Heart right ventricle (tissue), 16 donors: Measurements from ENCODE around the gene CHMP1A. TPM values are rescaled to one million over a fixed set of nuclear protein-coding genes. Genes with fewer than 3 reads are reported as not detected.

Experiments
- ATAC-seq, 8 donors: fragments of 200-7000 bp; cut with Tn5 transposase; one replicate each; pipeline ENCODE4 v1.9.1; 2020; ENCODE audit warnings: mild to moderate bottlenecking in 8 of 8, moderate library complexity in 8 of 8, moderate number of reproducible peaks in 1 of 8
- DNase-seq, 2 donors: peaks; one replicate each; pipeline ENCODE4 v3.0.0-alpha.2; 2020
- H3K27ac ChIP-seq, 10 donors: fragments of 200-600 bp; sonication (generic) in 2 of 10; one replicate each; pipeline versions ENCODE4 v1.5.0 to v1.8.0; 2020 to 2022; ENCODE audit warnings: mild to moderate bottlenecking in 3 of 10
- H3K27me3 ChIP-seq, 7 donors: fragments of 200-600 bp; one replicate each; pipeline ENCODE4 v1.8.0; 2021 to 2022; ENCODE audit warnings: mild to moderate bottlenecking in 2 of 7
- H3K36me3 ChIP-seq, 9 donors: fragments of 200-600 bp; sonication (generic) in 1 of 9; one replicate each; pipeline versions ENCODE4 v1.5.0 to v1.8.0; 2020 to 2022; ENCODE audit warnings: mild to moderate bottlenecking in 2 of 9
- H3K4me1 ChIP-seq, 9 donors: fragments of 200-600 bp; sonication (generic) in 1 of 9; one replicate each; pipeline versions ENCODE4 v1.5.0 to v1.8.0; 2020 to 2022; ENCODE audit warnings: mild to moderate bottlenecking in 4 of 9
- H3K4me3 ChIP-seq, 10 donors: fragments of 200-600 bp; sonication (generic) in 2 of 10; one replicate each; pipeline versions ENCODE4 v1.5.0 to v1.8.0; 2020 to 2022; ENCODE audit warnings: mild to moderate bottlenecking in 7 of 10, moderate library complexity in 2 of 10
- H3K9me3 ChIP-seq, 11 donors: fragments of 200-600 bp in 10 of 11; sonication (generic) in 2 of 11; one replicate each; pipeline versions ENCODE4 v1.5.0 to v1.8.0; 2013 to 2022; ENCODE audit warnings: mild to moderate bottlenecking in 2 of 11, control low read depth in 1 of 11, moderate library complexity in 1 of 11
- WGBS, 2 donors: extraction: QIAGEN DNeasy Blood & Tissue Kit; methylation state at CpG; one replicate each; pipeline ENCODE4 v1.1.7; 2013; ENCODE audit warnings: inconsistent platforms in 1 of 2; 5-methylcytosine and 5-hydroxymethylcytosine counted together
- intact Hi-C, 10 donors: fragments of 100-400 bp; cut with DNase I; formaldehyde crosslinking; loops; one replicate each; pipeline versions ENCODE4 v1.11.1 to v1.14.2; 2022
- polyA plus RNA-seq, 2 donors: library from polyadenylated mRNA; stranded (reverse); fragments of 200-250 nt; gene quantifications; one replicate each; pipeline ENCODE4 v1.2.3, GENCODE V29; 2013
- total RNA-seq, 10 donors: library from RNA; stranded (reverse); fragmentation: NEBNext Ultra II Directional in 3 of 10; extraction: Animal tissue kit (Norgen Biotek cat#: 25700) in 3 of 10; gene quantifications; one replicate each; pipeline versions ENCODE4 v1.2.1 to v1.2.4, GENCODE V29; 2021 to 2023
- TF ChIP-seq, protein P1 (sequence below), 9 donors: fragments of 200-600 bp; sonication (generic) in 2 of 9; IDR thresholded peaks; one replicate each; pipeline versions ENCODE4 v1.5.0 to v1.8.0; 2021 to 2022; ENCODE audit warnings: antibody characterized with exemption in 9 of 9, mild to moderate bottlenecking in 5 of 9, moderate library complexity in 1 of 9
- donor health status: Arrhythmogenic right ventricular cardiomyopathy.
- donor health status: ischemic (EF 13 %, LVEDD 7.1; RV severe dilation, severe dysfunction).
- donor health status: healthy with polysubstance abuse.
- donor health status: DM: no; HTN: yes; CAD: no.
- donor health status: DM: no; HTN: no; CAD: no.
- donor health status: ischemic (EF 25% LVEDD 6.9; RV normal size, moderate dysfunction).
- donor health status: ischemic (EF 25% LVEDD 5.7; RV mildly dilated, moderate dysfunction).
- donor health status: healthy.
- donor health status: DM: yes; HTN: yes; CAD: no.
- donor health status: Ischemic cardiomyopathy.
- donor health status: ischemic (EF 35%, LVEDD 5.7; RV mildly dilated, moderate dysfunction).
- donor health status: nonischemic (EF 11% LVEDD 7.7; RV severe dilation, severe dysfunction).
- donor health status: DM: yes; HTN: yes; CAD: no.
- donor health status: PGD.
- donor health status: ischemic (EF 29% LVEDD 5.4; RV normal size, mild dysfunction).
- donor health status: nonischemic (EF 23%, LVEDD 6.1; RV moderate dilation, normal function).

The CHMP1A gene
- total and polyA plus RNA-seq, 12 donors = 30.6 to 71.4 (median 36.7) TPM

DNA sequence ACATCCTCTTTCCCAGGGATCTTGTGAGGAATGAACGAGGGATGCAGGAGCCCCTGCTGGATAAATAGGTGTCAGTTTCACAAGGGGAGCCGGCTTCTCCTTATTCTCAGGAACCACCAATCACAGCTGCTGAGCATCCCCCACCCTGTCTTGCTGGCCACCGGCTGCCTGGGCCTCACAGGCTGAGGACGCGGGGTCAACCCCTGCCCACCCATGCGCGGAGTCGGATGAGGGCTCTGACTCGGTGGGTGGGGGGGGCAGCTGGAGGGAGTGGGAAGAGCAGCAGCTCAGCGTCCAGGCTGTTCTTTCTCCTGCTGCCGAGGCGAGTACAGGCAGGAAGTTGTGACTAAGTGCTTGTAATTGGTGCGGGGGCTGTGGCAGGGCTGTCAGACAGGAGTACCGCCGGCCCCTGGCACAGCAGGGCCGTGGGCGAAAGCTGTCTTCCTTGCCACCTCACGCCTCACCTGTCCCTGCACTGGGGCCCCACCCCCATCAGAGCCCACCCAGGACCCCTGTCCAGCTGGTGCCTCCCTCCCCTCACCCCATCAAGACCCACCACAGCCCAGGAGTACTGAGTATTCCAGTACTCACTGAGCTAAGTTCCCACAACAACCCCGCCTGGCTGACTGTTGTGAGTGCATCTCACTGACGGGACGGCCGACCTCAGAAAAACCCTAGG, 55.1 kb downstream of the CHMP1A start:
- Histone ChIP-seq H3K36me3 (no peaks in the 10 kb centered on the region), H3K27me3 (peaks cover 0 to 28% (median 12%) of the 10 kb centered on the region in 7 donors), H3K9me3 (no peaks in the 10 kb centered on the region), H3K4me1 (peaks cover 0 to 14% (median 7%) of the 10 kb centered on the region in 9 donors), H3K27ac (no peak overlapping the region), H3K4me3 (no peak overlapping the region)
- DNase-seq (peak in 1 of 2 donors; percentile 29), ATAC-seq (peak in 7 of 8 donors; percentile 57 to 88 (median 75))
- 4 to 5% methylated on average over 22 of the region's 22 CpGs for WGBS, 2 donors
- intact Hi-C loops = no loop called here
- TF ChIP-seq, protein P1, sequence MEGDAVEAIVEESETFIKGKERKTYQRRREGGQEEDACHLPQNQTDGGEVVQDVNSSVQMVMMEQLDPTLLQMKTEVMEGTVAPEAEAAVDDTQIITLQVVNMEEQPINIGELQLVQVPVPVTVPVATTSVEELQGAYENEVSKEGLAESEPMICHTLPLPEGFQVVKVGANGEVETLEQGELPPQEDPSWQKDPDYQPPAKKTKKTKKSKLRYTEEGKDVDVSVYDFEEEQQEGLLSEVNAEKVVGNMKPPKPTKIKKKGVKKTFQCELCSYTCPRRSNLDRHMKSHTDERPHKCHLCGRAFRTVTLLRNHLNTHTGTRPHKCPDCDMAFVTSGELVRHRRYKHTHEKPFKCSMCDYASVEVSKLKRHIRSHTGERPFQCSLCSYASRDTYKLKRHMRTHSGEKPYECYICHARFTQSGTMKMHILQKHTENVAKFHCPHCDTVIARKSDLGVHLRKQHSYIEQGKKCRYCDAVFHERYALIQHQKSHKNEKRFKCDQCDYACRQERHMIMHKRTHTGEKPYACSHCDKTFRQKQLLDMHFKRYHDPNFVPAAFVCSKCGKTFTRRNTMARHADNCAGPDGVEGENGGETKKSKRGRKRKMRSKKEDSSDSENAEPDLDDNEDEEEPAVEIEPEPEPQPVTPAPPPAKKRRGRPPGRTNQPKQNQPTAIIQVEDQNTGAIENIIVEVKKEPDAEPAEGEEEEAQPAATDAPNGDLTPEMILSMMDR (IDR thresholded peaks at IDR 0.05) = no peak

GRCh38 chr16:89601906-89602272, 55.6 kb downstream of the CHMP1A start:
- ATAC-seq (no peak), DNase-seq (no peak)
- Histone ChIP-seq H3K4me1 (peaks cover 0 to 14% (median 7%) of the 10 kb centered on the region in 9 donors), H3K27ac (no peak overlapping the region), H3K27me3 (peaks cover 0 to 28% (median 12%) of the 10 kb centered on the region in 7 donors), H3K4me3 (no peak overlapping the region), H3K36me3 (no peaks in the 10 kb centered on the region), H3K9me3 (no peaks in the 10 kb centered on the region)
- WGBS, 2 donors = 54 to 63% methylated on average over 22 of the region's 22 CpGs
- intact Hi-C loops = no loop called here
- TF ChIP-seq, protein P1 (IDR thresholded peaks at IDR 0.05) = no peak

GRCh38 chr16:89600956-89601355, 56.6 kb downstream of the CHMP1A start:
- DNase-seq = no peak
- H3K27me3 ChIP-seq = peaks cover 0 to 25% (median 12%) of the 10 kb centered on the region in 7 donors
- no peak for ATAC-seq
- no peaks in the 10 kb centered on the region for H3K9me3 ChIP-seq
- H3K4me1 ChIP-seq = peaks cover 0 to 14% (median 7%) of the 10 kb centered on the region in 9 donors
- no peak overlapping the region for H3K27ac ChIP-seq
- no peaks in the 10 kb centered on the region for H3K36me3 ChIP-seq
- intact Hi-C loops = no loop called here
- TF ChIP-seq, protein P1 (IDR thresholded peaks at IDR 0.05) = no peak
- H3K4me3 ChIP-seq = no peak overlapping the region
- WGBS, 2 donors = 82 to 85% methylated on average over 8 of the region's 8 CpGs

DNA sequence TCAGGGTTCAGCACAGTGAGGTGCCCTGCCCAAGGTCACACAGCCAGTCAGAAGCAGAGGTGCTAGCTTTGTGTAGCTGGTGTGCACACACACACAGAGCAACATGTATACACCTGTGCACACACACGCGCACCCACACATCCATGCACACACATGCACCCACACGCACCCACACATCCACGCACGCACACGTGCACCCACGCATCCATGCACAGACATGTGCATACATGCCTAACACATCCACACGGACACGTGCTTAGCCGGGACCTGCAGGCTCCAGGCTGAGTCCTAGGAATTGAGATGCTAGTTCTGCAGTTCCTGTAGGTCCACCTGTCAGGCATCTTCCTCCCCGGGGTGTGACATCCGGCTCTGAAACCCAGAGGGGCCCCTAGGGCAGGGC, 57.1 kb downstream of the CHMP1A start:
- H3K4me1 ChIP-seq = peaks cover 0 to 14% (median 7%) of the 10 kb centered on the region in 9 donors
- no peak for DNase-seq
- no peak overlapping the region for H3K27ac ChIP-seq
- WGBS, 2 donors = 83 to 92% methylated on average over 12 of the region's 12 CpGs
- TF ChIP-seq, protein P1 (IDR thresholded peaks at IDR 0.05) = no peak
- H3K4me3 ChIP-seq = no peak overlapping the region
- no peaks in the 10 kb centered on the region for H3K9me3 ChIP-seq
- intact Hi-C loops = no loop called here
- H3K36me3 ChIP-seq = no peaks in the 10 kb centered on the region
- peak in 1 of 8 donors; percentile 13 for ATAC-seq
- H3K27me3 ChIP-seq = peaks cover 0 to 20% (median 9%) of the 10 kb centered on the region in 7 donors
